HG03175 (cell line): Measurements from ENCODE around the gene ADCY2.
A peak's percentile ranks its signal among the peaks of the same experiment; 100 is the strongest.

Experiments
- ATAC-seq: cut with Tn5 transposase; IDR thresholded peaks from one replicate; pipeline ENCODE4 v1.9.1; 2021; ENCODE audit warnings: mild to moderate bottlenecking, moderate library complexity; ENCODE audit not compliant: unreplicated experiment

Gene ADCY2

GRCh38 chr5:7714119-7714518, 318.2 kb downstream of the ADCY2 start:
- no peak for ATAC-seq

- no peak for ATAC-seq
Observed at GRCh38 chr5:7714697-7715096, 318.8 kb downstream of the ADCY2 start.

GRCh38 chr5:7717691-7718090, 321.8 kb downstream of the ADCY2 start:
- ATAC-seq = no peak

DNA sequence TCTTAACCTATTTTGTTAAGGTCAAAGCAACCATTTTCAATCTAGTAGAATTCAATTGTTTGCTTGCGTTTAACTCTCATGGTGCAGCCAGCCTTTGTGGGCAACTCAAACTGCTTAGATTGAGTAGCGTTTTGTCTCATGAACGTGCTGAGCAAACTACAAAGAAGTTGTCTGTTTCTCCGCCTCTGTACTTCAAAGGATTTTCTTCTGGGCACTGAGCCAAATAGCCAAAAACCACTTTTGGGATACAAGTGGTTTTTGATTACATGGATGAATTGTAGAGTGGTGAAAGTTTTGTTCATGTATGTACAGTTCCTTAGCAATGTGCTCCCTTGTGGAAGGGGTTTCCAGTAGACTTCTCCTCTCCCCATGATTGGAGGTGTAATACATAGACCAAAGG, 332.1 kb downstream of the ADCY2 start:
- ATAC-seq = no peak

DNA sequence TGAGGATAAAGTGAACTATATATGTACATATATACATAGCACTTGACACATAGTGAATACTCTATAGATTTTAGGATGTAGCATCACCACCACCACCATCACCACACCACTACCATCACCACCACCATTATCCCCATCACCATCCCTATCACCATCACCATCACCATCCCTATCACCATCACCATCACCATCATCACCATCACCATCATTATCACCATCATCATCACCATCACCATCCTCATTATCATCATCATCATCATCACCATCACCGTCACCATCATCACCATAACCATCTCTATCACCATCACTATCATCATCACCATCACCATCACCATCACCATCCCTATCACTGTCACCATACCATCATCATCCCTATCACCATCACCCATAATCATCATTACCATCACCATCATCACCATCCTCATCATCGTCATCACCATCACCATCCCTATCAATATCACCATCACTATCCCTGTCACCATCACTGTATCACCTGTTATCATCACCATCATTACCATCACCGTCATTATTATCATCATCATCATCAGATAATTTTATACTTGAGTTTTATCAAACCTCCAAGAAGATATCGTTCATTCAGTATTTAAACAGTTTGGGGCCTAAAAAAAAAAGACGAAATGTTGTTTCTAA, 345.6 kb downstream of the ADCY2 start:
- no peak for ATAC-seq

- ATAC-seq = no peak
Observed at GRCh38 chr5:7742241-7742656, 346.3 kb downstream of the ADCY2 start.

GRCh38 chr5:7745882-7746610, 350.1 kb downstream of the ADCY2 start:
- no peak for ATAC-seq

DNA sequence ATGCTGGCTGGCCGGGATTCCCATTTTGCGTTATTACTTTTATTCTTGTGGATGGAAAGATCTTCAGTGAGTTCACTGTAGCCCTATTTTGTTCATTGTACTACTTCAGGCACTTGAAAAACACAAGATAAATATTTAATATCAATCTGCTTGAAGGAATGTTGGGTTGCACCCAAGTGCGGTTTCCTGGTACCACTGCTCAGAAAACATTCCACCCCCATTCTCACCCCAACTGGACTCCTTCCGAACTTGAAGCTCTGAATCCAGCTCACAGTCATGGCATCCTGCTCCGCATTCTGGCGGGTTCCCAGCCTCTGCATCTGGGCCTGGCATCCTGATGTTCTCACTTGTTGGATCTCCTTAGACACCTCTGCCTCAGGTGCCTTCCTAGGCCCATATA, 351.8 kb downstream of the ADCY2 start:
- ATAC-seq = no peak

GRCh38 chr5:7749626-7750025, 353.7 kb downstream of the ADCY2 start:
- no peak for ATAC-seq

GRCh38 chr5:7751874-7752273, 355.9 kb downstream of the ADCY2 start:
- no peak for ATAC-seq

DNA sequence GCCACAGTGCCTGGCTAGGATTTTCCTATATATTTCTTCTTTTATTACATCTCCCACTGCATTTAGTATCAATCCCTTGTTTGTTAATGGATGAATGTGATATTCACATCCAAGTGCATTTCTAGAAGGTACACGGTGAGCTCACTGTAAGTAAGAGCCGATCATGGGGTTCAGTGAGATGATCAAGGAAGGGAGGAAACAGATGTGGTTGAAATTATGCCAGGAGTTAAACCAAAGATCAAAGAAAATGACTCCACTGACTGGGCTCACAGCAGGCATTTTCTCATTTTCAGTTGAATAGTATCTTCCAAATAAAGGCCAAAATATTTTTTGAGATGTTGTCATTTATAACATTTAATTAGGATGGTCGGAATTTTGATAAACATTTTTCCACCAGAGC, 357.2 kb downstream of the ADCY2 start:
- ATAC-seq = no peak

GRCh38 chr5:7753596-7753995, 357.7 kb downstream of the ADCY2 start:
- no peak for ATAC-seq

- ATAC-seq = no peak
Observed at GRCh38 chr5:7754490-7754889, 358.6 kb downstream of the ADCY2 start.

DNA sequence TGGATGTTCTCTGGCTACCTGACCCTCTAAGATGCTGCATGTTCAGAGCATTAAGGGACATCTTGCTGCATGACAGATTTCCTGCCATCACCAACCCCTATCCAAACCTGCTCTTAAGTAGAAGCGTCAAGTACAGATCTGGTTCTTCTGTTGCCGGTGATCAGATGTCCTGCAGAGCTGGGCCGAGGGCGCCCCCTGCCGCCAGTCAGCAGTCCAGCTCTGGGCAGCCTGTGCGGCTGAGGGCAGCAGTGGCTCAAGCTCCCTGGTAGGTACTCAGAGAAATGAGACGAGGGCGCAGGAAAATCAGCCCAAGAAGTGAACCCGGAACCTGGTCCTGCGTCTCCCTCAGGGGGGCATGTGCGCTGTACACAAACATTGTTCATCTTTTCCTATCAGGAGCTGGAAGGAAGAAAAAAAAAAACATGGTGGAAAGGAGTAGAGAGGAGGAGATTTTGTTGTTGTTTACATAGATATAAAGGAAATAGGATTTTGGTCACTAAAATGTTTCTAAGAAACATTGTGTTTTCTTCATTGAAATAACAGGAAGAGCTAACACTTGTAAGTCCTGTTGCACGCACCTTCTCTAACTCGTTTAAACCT, 359.2 kb downstream of the ADCY2 start:
- ATAC-seq = peak; percentile 82

DNA sequence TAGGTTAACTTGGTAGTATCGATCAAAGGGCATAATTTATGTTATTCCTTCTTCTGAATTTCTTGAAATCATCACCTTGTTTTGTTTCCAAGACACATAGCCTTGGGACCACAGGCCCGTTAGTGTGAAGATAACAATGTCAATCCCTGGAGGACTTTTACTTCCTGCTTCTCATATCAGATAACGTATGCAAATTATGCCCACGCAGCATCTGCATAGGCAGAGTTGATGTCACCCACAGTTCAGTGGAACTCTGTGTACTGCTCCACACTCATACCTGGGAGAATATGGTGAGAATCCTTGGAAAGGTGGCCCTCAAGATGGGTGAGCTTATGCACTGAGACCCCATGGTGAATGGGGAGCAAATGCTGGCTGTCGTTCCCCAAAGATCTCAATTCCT, 360.0 kb downstream of the ADCY2 start:
- no peak for ATAC-seq

GRCh38 chr5:7756453-7756852, 360.5 kb downstream of the ADCY2 start:
- ATAC-seq = no peak

- ATAC-seq = no peak
Observed at GRCh38 chr5:7759257-7759871, 363.4 kb downstream of the ADCY2 start.

DNA sequence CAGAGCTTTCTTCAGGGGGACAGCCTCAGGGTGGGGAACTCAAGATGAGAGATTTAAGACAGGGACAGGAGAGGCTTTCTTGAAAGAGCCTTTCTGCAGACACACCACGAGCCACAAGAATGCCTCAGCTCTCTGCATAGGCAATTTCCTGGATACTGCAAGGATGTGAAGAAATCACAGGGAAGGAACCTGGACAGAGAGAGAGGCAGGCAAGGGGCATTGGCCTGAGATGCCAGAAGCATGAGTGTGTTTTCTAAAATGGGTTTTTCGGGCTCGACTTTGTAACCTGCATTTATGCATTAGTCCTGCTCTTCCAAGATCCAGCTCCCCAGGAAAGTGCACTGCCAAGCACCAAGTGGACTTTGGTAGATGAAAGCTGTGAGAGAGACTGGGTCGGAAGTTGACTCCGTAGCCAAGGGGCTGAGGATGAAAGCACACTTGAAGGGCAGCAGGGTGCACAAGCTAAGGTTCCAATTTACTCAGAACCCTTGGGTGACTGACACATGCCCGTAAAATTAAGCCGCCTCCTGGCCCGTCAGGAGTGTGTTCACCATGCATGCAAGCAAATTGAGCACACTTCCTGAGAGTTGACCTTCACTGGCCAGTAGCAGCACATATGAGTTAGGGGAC, 364.1 kb downstream of the ADCY2 start:
- ATAC-seq = no peak

- no peak for ATAC-seq
Observed at GRCh38 chr5:7762267-7762666, 366.3 kb downstream of the ADCY2 start.

GRCh38 chr5:7763621-7764072, 367.7 kb downstream of the ADCY2 start:
- no peak for ATAC-seq

GRCh38 chr5:7764452-7764851, 368.5 kb downstream of the ADCY2 start:
- no peak for ATAC-seq
